ENCODE data around the gene SYNDIG1L. TPM values are rescaled to one million over a fixed set of nuclear protein-coding genes. Genes with fewer than 3 reads are reported as not detected.

SYNDIG1L gene
- total and polyA plus RNA-seq, 8 donors: not detected

GRCh38 chr14:74469548-74470518 lies 43.8 kb upstream of the SYNDIG1L start:
- 76 to 85% (median 79%) methylated on average over 7 of the region's 7 CpGs for WGBS, 5 donors
- Histone ChIP-seq H3K36me3 (peaks cover 9 to 27% (median 26%) of the 10 kb centered on the region in 4 donors), H3K4me3 (no peak overlapping the region), H3K27ac (no peak overlapping the region), H3K27me3 (no peaks in the 10 kb centered on the region), H3K9me3 (no peaks in the 10 kb centered on the region), H3K4me1 (peaks cover 0 to 6% (median 0%) of the 10 kb centered on the region in 4 donors)
- intact Hi-C loops (cut with DNase I; ENCODE audit: low total_unique reads): no loop called here
- TF ChIP-seq CTCF (IDR thresholded peaks at IDR 0.05) (no peak), EP300 (IDR thresholded peaks at IDR 0.05) (no peak), POLR2A (IDR thresholded peaks at IDR 0.05) (no peak), POLR2AphosphoS5 (IDR thresholded peaks at IDR 0.05) (no peak)
- DNase-seq: no peak

GRCh38 chr14:74468513-74468912 lies 42.5 kb upstream of the SYNDIG1L start:
- H3K4me3 ChIP-seq: no peak overlapping the region
- no peak for DNase-seq
- peaks cover under 1 to 14% (median 12%) of the 10 kb centered on the region in 4 donors for H3K36me3 ChIP-seq
- intact Hi-C loops (cut with DNase I; ENCODE audit: low total_unique reads): no loop called here
- TF ChIP-seq POLR2AphosphoS5 (IDR thresholded peaks at IDR 0.05): no peak
- TF ChIP-seq EP300 (IDR thresholded peaks at IDR 0.05): no peak
- no peak for TF ChIP-seq POLR2A (IDR thresholded peaks at IDR 0.05)
- no peak for TF ChIP-seq CTCF (IDR thresholded peaks at IDR 0.05)
- no peak overlapping the region for H3K27ac ChIP-seq
- H3K27me3 ChIP-seq: no peaks in the 10 kb centered on the region
- H3K4me1 ChIP-seq: peaks cover 0 to 6% (median 0%) of the 10 kb centered on the region in 4 donors
- WGBS, 5 donors: 85 to 97% (median 92%) methylated on average over 3 of the region's 3 CpGs
- H3K9me3 ChIP-seq: no peaks in the 10 kb centered on the region

GRCh38 chr14:74465335-74465734 lies 39.3 kb upstream of the SYNDIG1L start:
- no peak for DNase-seq
- Histone ChIP-seq H3K9me3 (no peaks in the 10 kb centered on the region), H3K27me3 (no peaks in the 10 kb centered on the region), H3K4me1 (peaks cover 0 to 6% (median 0%) of the 10 kb centered on the region in 4 donors), H3K4me3 (no peak overlapping the region), H3K36me3 (peaks cover 0 to 4% (median 0%) of the 10 kb centered on the region in 4 donors), H3K27ac (no peak overlapping the region)
- TF ChIP-seq POLR2AphosphoS5 (IDR thresholded peaks at IDR 0.05) (no peak), EP300 (IDR thresholded peaks at IDR 0.05) (no peak), CTCF (IDR thresholded peaks at IDR 0.05) (no peak), POLR2A (IDR thresholded peaks at IDR 0.05) (no peak)
- 88 to 100% (median 93%) methylated on average over 2 of the region's 2 CpGs for WGBS, 5 donors
- intact Hi-C loops (cut with DNase I; ENCODE audit: low total_unique reads): no loop called here

GRCh38 chr14:74464785-74465184 lies 38.8 kb upstream of the SYNDIG1L start:
- Histone ChIP-seq H3K4me1 (peaks cover 0 to 4% (median 0%) of the 10 kb centered on the region in 4 donors), H3K27me3 (no peaks in the 10 kb centered on the region), H3K4me3 (no peak overlapping the region), H3K9me3 (no peaks in the 10 kb centered on the region), H3K27ac (no peak overlapping the region), H3K36me3 (peaks cover 0 to 4% (median 0%) of the 10 kb centered on the region in 4 donors)
- intact Hi-C loops (cut with DNase I; ENCODE audit: low total_unique reads): no loop called here
- 83 to 98% (median 94%) methylated on average over 2 to 3 of the region's 3 CpGs for WGBS, 5 donors
- no peak for DNase-seq
- no peak for TF ChIP-seq POLR2A (IDR thresholded peaks at IDR 0.05)
- TF ChIP-seq POLR2AphosphoS5 (IDR thresholded peaks at IDR 0.05): no peak
- no peak for TF ChIP-seq CTCF (IDR thresholded peaks at IDR 0.05)
- TF ChIP-seq EP300 (IDR thresholded peaks at IDR 0.05): no peak

Data from stomach (tissue), 9 donors.